Measurements from ENCODE around the gene MACROD2. TPM values are rescaled to one million over a fixed set of nuclear protein-coding genes. Genes with fewer than 3 reads are reported as not detected.

MACROD2 gene
- total RNA-seq, 1 donor from 2014 or later = 17.6 TPM

GRCh38 chr20:14470977-14471661, 475.8 kb downstream of the MACROD2 start:
- DNase-seq = no peak

GRCh38 chr20:14477125-14477524, 481.8 kb downstream of the MACROD2 start:
- no peak for DNase-seq

GRCh38 chr20:14478126-14478525, 482.8 kb downstream of the MACROD2 start:
- DNase-seq = no peak

- no peak for DNase-seq
These were observed 486.5 kb downstream of the MACROD2 start for GRCh38 chr20:14481863-14482262.

GRCh38 chr20:14488212-14488611, 492.9 kb downstream of the MACROD2 start:
- no peak for DNase-seq

- no peak for DNase-seq
These were observed 493.6 kb downstream of the MACROD2 start for GRCh38 chr20:14488756-14489479.

- DNase-seq = no peak
These were observed 494.2 kb downstream of the MACROD2 start for GRCh38 chr20:14489544-14489943.

GRCh38 chr20:14491436-14491835, 496.1 kb downstream of the MACROD2 start:
- DNase-seq = no peak

- DNase-seq = no peak
These were observed 498.1 kb downstream of the MACROD2 start for GRCh38 chr20:14493408-14493807.

GRCh38 chr20:14494355-14494754, 499.0 kb downstream of the MACROD2 start:
- no peak for DNase-seq

- DNase-seq = no peak
These were observed 499.8 kb downstream of the MACROD2 start for GRCh38 chr20:14495066-14495465.

GRCh38 chr20:14497004-14497403, 501.7 kb downstream of the MACROD2 start:
- DNase-seq = no peak

- peak; percentile 66 for DNase-seq
These were observed 503.5 kb downstream of the MACROD2 start for GRCh38 chr20:14498772-14499171.

- DNase-seq = no peak
These were observed 510.2 kb downstream of the MACROD2 start for GRCh38 chr20:14505476-14505875.

- no peak for DNase-seq
These were observed 512.4 kb downstream of the MACROD2 start for GRCh38 chr20:14507711-14508110.

- peak; percentile 17 for DNase-seq
These were observed 515.0 kb downstream of the MACROD2 start for GRCh38 chr20:14510341-14510740.

- DNase-seq = no peak
These were observed 517.5 kb downstream of the MACROD2 start for GRCh38 chr20:14512839-14513238.

- DNase-seq = no peak
These were observed 523.3 kb downstream of the MACROD2 start for GRCh38 chr20:14518648-14519047.

- DNase-seq = no peak
These were observed 525.7 kb downstream of the MACROD2 start for GRCh38 chr20:14521016-14521415.

GRCh38 chr20:14521436-14521835, 526.1 kb downstream of the MACROD2 start:
- DNase-seq = no peak

- DNase-seq = no peak
These were observed 527.3 kb downstream of the MACROD2 start for GRCh38 chr20:14522595-14522994.

- DNase-seq = no peak
These were observed 527.8 kb downstream of the MACROD2 start for GRCh38 chr20:14523090-14523489.

GRCh38 chr20:14525426-14525825, 530.1 kb downstream of the MACROD2 start:
- no peak for DNase-seq

- DNase-seq = no peak
These were observed 531.6 kb downstream of the MACROD2 start for GRCh38 chr20:14526891-14527290.
